HT-29 (cell line): Measurements from ENCODE around the gene ITCH. TPM values are rescaled to one million over a fixed set of nuclear protein-coding genes. Genes with fewer than 3 reads are reported as not detected.
"Not testable (repeated sequence)": the region's sequence is repeated elsewhere in the genome, so short reads cannot be mapped to it uniquely, and the experiment has no call there.

Experiments used
- DNase-seq: peaks from one replicate; pipeline ENCODE4 v3.0.0-alpha.2; 2015; ENCODE audit warnings: low spot score
- total RNA-seq: library from RNA; depleted of rRNA; stranded (reverse); fragments of >200 nt; shearing (Covaris generic); gene quantifications from 2 replicates; pipeline ENCODE4 v1.2.3, GENCODE V29; 2014

The ITCH gene
- total RNA-seq, 1 experiment from 2014 or later = 19.3 TPM

DNA sequence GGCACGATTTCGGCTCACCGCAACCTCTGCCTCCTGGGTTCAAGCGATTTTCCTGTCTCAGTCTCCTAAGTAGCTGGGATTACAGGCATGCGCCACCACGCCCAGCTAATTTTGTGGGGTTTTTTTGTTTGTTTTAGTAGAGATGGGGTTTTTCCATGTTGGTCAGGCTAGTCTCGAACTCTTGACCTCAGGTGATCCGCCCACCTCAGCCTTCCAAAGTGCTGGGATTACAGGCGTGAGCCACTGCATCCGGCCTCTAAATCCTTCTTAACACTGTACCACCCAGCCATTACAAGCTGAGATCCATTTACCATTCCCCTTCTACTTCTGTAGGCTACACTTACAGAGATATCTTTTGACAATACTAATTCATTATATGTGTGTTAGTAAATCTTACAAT lies 51.5 kb downstream of the ITCH start:
- DNase-seq = not testable (repeated sequence)

GRCh38 chr20:34415079-34415478 lies 52.0 kb downstream of the ITCH start:
- DNase-seq = no peak

- DNase-seq = no peak
Measured at GRCh38 chr20:34420146-34420545, 57.1 kb downstream of the ITCH start.

DNA sequence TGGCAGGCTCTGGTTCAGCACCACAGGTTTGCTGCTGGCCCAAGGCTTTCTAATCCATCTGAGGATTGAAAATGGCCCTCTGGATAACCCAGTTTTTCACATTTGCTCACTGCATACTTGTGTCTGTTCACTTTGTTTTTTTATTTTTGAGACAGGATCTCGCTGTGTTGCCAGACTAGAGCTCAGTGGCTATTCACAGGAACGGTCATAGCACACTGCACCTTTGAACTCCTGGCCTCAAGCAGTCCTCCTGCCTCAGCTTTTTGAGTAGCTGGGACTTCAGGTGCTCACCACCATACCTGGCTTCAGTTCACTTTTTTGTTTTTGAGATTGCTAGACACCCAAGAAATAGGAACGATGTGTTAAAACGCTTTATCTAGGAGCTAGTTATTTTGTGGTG lies 57.9 kb downstream of the ITCH start:
- no peak for DNase-seq

DNA sequence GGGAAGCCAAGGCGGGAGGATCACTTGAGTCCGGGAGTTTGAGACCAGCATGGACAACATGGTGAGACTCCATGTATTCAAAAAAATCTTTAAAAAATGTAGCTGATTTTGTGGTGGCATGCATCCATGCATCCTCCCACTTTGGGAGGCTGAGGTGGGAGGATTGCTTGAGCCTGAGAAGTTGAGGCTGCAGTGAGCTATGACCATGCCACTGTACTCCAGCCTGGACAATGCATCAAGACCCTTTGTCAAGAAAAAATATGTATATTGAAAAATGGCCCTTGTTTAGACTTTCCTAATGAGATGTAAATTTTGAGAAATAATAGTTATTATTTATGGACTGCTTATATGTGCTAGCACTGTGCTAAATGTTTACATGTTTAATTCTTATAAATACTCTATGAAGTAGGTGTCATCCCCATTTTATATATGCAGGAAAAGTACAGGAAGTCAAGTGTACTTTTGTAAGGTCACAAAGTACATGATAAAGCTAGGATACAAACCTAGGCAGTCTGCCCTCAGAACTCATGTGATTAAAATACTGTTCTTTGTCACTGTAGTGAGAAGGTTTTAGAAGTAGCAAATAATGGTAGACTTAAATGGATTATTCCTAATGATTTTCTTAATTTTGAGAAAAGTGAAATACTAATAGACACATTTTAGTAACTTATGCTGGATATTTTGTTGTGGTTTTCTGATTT lies 58.8 kb downstream of the ITCH start:
- no peak for DNase-seq

DNA sequence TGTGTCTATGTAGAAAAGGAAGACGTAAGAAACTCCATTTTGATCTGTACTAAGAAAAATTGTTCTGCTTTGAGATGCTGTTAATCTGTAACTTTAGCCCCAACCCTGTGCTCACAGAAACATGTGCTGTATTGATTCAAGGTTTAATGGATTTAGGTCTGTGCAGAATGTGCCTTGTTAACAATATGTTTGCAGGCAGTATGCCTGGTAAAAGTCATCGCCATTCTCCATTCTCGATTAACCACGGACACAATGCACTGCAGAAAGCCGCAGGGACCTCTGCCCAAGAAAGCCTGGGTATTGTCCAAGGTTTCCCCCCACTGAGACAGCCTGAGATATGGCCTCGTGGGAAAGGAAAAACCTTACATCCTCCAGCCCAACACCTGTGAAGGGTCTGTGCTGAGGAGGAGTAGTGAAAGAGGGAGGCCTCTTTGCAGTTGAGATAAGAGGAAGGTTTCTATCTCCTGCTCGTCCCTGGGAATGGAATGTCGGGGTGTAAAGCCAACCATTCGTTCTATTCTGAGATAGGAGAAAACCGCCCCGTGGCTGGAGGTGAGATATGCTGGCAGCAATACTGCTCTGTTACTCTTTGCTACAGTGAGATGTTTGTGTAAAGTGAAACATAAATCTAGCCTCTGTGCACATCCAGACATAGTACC lies 62.1 kb downstream of the ITCH start:
- DNase-seq = not testable (repeated sequence)

DNA sequence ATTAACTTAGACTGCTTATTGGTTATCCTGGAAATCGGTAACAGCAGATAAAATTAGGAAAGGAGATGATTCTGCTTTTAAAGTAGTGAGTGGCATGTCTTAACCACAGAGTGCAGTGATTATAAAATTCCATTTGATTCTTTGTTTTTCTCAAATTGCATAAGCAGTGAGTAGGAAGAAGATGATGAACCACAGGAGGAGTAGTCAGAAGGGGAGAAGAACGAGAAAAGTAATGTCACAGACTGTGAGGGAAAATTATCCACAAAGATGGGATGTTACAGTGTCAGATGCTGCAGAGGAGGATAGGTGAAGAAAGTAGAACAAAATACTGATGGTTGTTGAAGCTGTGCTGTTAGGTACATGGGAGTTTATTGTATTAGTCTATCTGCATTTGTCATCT lies 63.0 kb downstream of the ITCH start:
- no peak for DNase-seq

DNA sequence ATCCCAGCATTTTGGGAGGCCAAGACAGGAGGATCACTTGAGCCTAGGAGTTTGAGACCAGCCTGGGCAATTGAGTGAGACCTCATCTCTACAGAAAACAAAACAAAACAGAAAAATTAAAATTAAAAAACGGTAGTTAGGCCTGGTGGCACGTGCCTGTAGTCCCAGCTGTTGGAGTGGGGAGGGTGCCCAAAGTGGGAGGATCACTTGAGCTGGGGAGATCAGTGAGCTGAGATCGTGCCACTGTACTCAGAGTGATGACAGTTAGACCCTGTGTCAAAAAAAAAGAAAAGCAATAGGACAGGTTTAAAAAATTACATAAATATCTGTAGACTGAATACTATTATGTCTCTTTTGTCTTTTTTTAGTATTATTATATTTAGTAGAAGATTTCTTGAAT lies 64.3 kb downstream of the ITCH start:
- no peak for DNase-seq

DNA sequence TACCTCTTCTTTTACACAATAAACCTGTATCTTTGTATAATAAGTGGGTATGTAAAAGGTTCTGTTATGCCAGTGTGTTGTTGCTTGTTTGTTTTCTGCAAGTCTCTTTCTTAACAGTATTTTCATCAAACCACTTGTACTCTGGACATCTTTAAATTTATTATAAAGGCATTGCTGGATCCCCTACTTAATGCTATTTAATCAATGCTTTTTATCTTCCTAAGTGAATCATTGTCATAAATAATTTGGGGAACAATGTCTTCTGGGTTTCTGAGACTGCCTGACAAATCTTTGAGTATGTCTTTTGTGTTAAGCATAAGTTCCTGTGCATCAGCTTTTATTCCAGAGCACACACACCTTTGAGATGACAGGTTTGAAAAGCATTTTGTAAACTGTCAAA lies 64.7 kb downstream of the ITCH start:
- no peak for DNase-seq

DNA sequence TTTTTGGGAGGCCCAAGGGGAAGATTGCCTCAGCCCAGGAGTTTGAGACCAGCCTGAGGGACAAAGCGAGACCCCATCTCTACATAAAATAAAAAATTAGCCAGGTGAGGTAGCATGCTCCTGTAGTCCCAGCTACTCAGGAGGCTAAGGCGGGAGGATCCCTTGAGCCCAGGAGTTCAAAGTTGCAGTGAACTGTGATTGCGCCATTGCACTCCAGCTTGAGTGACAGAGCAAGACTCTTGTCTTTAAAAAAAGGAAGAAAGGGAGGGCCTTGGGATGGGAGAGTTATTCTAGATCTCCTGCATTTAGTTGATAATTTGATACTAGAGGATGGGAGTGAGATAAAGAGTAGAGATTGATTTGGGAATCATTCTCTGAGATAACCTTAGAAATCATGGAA lies 68.1 kb downstream of the ITCH start:
- no peak for DNase-seq

DNA sequence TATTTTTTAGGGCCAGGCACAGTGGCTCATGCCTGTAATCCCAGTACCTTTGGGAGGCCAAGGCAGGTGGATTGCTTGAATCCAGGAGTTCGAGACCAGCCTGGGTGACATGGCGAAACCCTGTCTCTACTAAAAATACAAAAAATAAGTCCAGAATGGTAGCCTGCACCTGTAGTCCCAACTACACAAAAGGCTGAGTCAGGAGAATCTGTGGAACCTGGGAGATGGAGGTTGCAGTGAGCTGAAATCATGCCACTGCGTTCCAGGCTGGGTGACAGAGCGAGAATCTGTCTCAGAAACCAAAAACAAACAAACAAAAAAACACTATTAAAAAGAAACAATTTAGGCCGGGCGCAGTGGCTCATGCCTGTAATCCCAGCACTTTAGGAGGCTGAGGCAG lies 69.6 kb downstream of the ITCH start:
- not testable (repeated sequence) for DNase-seq

DNA sequence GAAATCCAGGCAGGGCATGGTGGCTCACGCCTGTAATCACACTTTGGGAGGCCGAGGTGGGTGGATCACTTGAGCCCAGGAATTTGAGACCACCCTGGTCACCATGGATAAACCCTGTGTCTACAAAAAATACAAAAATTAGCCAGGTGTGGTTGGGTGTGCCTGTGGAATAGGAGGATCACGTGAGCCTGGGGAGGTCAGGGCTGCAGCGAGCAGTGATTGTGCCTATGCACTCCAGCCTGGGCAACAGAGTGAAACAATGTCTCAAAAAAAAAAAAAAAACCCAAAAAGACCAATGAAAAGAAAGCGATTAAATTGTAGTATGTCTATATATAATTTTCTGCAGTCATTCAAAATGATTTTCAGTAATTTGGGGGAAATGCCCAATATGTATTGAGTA lies 70.3 kb downstream of the ITCH start:
- DNase-seq = no peak

DNA sequence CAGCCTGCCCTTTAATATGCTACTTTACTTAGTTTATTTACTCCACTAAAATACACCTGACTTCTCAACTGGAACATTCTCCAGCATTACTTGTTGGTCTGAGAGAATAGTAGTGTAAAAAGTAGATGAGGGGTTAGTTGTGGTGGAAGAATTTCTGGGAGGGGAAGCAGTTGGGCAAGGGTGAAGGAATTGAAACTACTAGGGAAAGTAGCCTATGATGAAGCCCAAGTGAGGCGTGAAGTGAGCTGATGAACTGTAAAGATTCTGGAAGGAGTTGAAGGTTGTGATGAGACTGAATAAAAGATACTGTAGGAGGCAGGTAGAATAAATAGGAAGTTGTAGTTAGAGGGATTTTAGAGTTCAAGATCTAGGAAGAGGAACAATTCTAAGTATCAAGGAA lies 72.5 kb downstream of the ITCH start:
- no peak for DNase-seq

DNA sequence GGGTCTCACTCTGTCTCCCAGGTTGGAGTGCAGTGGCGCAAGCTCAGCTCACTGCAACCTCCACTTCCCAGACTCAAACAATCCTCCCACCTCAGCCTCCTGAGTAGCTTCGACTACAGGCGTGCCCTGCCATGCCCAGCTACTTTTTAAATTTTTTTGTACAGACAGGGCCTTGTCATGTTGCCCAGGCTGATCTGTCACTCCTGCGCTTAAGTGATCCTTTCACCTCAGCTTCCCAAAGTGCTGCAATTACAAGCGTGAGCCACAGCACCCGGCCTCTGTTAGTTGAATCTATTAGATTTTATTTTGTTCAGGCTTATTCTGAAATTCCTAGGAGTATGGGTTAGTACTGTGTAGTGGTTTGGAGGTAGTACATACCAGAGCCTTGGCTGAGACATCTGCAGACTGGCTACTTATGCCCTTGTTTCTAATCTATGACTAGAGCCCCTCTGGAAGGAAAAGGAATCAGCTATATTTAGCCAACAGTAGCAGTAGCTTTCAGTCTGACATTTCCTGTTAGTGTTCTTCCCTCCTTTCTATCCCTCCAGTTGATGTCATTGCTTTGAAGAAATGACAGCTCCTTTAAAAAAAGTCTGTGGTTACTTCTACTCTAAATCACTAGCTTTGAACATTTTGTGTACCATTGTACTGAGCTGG lies 74.4 kb downstream of the ITCH start:
- DNase-seq = no peak

DNA sequence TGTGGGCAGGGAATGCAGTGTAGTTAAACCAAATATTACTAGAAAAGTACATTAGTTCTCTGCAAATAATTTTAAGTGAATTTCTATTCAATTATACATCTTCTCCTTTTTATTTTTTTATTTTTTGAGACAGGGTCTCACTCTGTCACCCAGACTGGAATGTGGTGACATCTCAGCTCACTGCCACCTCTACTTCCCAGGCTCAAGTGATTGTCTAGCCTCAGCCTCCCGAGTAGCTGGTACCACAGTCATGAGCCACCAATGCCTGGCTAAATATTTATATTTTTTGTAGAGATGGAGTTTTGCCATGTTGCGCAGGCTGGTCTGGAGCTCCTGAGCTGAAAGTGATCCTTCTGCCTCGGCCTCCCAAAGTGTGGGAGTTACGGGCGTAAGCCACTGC lies 76.1 kb downstream of the ITCH start:
- no peak for DNase-seq

GRCh38 chr20:34441423-34441822 lies 78.3 kb downstream of the ITCH start:
- DNase-seq = not testable (repeated sequence)

- no peak for DNase-seq
Measured at GRCh38 chr20:34443546-34443945, 80.5 kb downstream of the ITCH start.

DNA sequence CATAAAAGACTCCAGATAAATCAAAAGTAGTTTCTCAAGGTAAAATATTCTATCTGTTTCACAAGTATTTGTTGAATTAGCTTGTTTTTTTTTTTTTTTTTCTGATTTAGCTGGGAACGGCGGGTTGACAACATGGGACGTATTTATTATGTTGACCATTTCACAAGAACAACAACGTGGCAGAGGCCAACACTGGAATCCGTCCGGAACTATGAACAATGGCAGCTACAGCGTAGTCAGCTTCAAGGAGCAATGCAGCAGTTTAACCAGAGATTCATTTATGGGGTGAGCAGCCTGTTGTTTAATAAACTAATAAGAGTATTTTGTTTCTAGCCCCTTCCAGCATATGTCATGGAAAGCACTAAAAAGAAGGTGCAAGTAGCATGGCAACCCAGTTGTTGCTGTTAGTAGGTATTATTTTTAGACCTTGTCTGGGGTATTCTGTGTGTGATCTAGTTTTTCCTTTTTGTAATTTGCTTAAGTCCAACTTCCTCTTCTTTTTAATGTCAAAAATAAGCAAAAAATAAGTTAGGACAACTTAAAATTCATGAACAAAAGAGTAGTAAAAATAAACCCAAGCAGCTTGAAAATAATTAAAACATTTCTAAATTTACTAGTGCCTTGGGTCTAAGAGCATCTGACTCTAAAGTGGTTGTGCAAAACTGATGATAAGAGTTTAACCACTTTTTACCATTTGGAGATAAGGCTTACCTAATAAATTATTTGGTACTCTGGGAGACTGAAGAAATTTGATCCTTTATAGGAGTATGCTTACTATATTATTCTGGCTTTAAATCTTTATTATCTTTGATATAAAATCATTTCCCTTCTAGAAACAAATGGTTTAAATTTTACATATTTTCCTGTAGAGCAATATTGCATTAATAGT lies 82.3 kb downstream of the ITCH start:
- no peak for DNase-seq

- DNase-seq = no peak
Measured at GRCh38 chr20:34448517-34448916, 85.4 kb downstream of the ITCH start.

- no peak for DNase-seq
Measured at GRCh38 chr20:34449674-34450592, 86.9 kb downstream of the ITCH start.
